SK-N-SH treated with all-trans-retinoic acid at 6 μM for 48 hours (cell line): ENCODE results near the gene DDX46.

ENCODE experiments used
- ATAC-seq: fragments of 200-7000 bp; cut with Tn5 transposase; 3 replicates; pipeline ENCODE4 v1.9.1; 2020; ENCODE audit warnings: mild to moderate bottlenecking, moderate library complexity
- CREB5 ChIP-seq: fragments of 250-450 bp; sonication (Bioruptor Pico); IDR thresholded peaks from 2 replicates; pipeline ENCODE4 v1.5.1; 2020; ENCODE audit warnings: low read depth, mild to moderate bottlenecking, moderate library complexity
- CSDC2 ChIP-seq: fragments of 250-450 bp; sonication (Bioruptor Pico); IDR thresholded peaks from 2 replicates; pipeline ENCODE4 v1.5.0; 2020; ENCODE audit warnings: mild to moderate bottlenecking, moderate library complexity
- CSRNP3 ChIP-seq: fragments of 250-450 bp; sonication (Bioruptor Pico); IDR thresholded peaks from 2 replicates; pipeline ENCODE4 v1.5.1; 2021; ENCODE audit warnings: mild to moderate bottlenecking, moderate library complexity
- GLIS3 ChIP-seq: fragments of 250-450 bp; sonication (Bioruptor Pico); IDR thresholded peaks from 2 replicates; pipeline ENCODE4 v1.5.0; 2020; ENCODE audit warnings: mild to moderate bottlenecking, moderate library complexity
- ISL1 ChIP-seq: fragments of 250-450 bp; sonication (Bioruptor Pico); IDR thresholded peaks from 2 replicates; pipeline ENCODE4 v2.1.2; 2022; ENCODE audit warnings: mild to moderate bottlenecking, moderate library complexity
- OSR1 ChIP-seq: fragments of 250-450 bp; sonication (Bioruptor Pico); IDR thresholded peaks from 2 replicates; pipeline ENCODE4 v1.8.0; 2022; ENCODE audit warnings: moderate library complexity, mild to moderate bottlenecking, inconsistent platforms
- PATZ1 ChIP-seq: fragments of 250-450 bp; sonication (Bioruptor Pico); IDR thresholded peaks from 2 replicates; pipeline ENCODE4 v1.8.0; 2020; ENCODE audit warnings: mild to moderate bottlenecking, moderate library complexity, borderline replicate concordance
- POU6F1 ChIP-seq: fragments of 250-450 bp; sonication (Bioruptor Pico); IDR thresholded peaks from 2 replicates; pipeline ENCODE4 v1.8.0; 2021; ENCODE audit warnings: low read depth, mild to moderate bottlenecking, moderate library complexity, borderline replicate concordance
- PPARA ChIP-seq: fragments of 250-450 bp; sonication (Bioruptor Pico); IDR thresholded peaks from 2 replicates; pipeline ENCODE4 v1.5.0; 2020; ENCODE audit warnings: mild to moderate bottlenecking, borderline replicate concordance
- RARB ChIP-seq: fragments of 250-450 bp; sonication (Bioruptor Pico); IDR thresholded peaks from 2 replicates; pipeline ENCODE4 v1.8.0; 2021; ENCODE audit warnings: mild to moderate bottlenecking, moderate library complexity
- SNAI2 ChIP-seq: fragments of 250-450 bp; sonication (Bioruptor Pico); IDR thresholded peaks from 2 replicates; pipeline ENCODE4 v1.5.0; 2020; ENCODE audit warnings: mild to moderate bottlenecking, moderate library complexity
- TCF4 ChIP-seq: fragments of 250-450 bp; sonication (Bioruptor Pico); IDR thresholded peaks from 2 replicates; pipeline ENCODE4 v1.8.0; 2021; ENCODE audit warnings: mild to moderate bottlenecking, moderate library complexity, borderline replicate concordance
- TOX ChIP-seq: fragments of 250-450 bp; sonication (Bioruptor Pico); IDR thresholded peaks from 2 replicates; pipeline ENCODE4 v1.8.0; 2021; ENCODE audit warnings: mild to moderate bottlenecking, moderate library complexity, borderline replicate concordance
- TSHZ2 ChIP-seq: fragments of 250-450 bp; sonication (Bioruptor Pico); IDR thresholded peaks from 2 replicates; pipeline ENCODE4 v1.5.0; 2020; ENCODE audit warnings: mild to moderate bottlenecking, moderate library complexity
- ZC3H10 ChIP-seq: fragments of 250-450 bp; sonication (Bioruptor Pico); IDR thresholded peaks from 2 replicates; pipeline ENCODE4 v1.5.1; 2021; ENCODE audit warnings: mild to moderate bottlenecking, moderate library complexity
- ZFP3 ChIP-seq: fragments of 250-450 bp; sonication (Bioruptor Pico); IDR thresholded peaks from 2 replicates; pipeline ENCODE4 v1.5.0; 2020; ENCODE audit warnings: mild to moderate bottlenecking, moderate library complexity
- ZFP30 ChIP-seq: fragments of 450-650 bp; formaldehyde crosslinking; IDR thresholded peaks from 2 replicates; pipeline ENCODE4 v1.5.0; 2022; ENCODE audit warnings: mild to moderate bottlenecking, moderate library complexity
- ZNF565 ChIP-seq: fragments of 450-650 bp; formaldehyde crosslinking; conservative IDR thresholded peaks from 2 replicates; pipeline ENCODE4 v1.5.0; 2020; ENCODE audit warnings: low read depth, mild to moderate bottlenecking, moderate library complexity
- ZNF70 ChIP-seq: fragments of 450-650 bp; formaldehyde crosslinking; IDR thresholded peaks from 2 replicates; pipeline ENCODE4 v1.5.0; 2020; ENCODE audit warnings: mild to moderate bottlenecking, moderate library complexity
- ZNF8 ChIP-seq: fragments of 450-650 bp; formaldehyde crosslinking; IDR thresholded peaks from 2 replicates; pipeline ENCODE4 v1.5.0; 2020; ENCODE audit warnings: mild to moderate bottlenecking, moderate library complexity

The DDX46 gene

GRCh38 chr5:134784946-134785620, 26.5 kb downstream of the DDX46 start:
- ATAC-seq: no peak; the same call in 2 of the 3 replicates
- TF ChIP-seq PATZ1 (CRISPR knock-in tag) (no peak), POU6F1 (no peak), CSDC2 (no peak), TSHZ2 (CRISPR knock-in tag) (no peak)
- TF ChIP-seq, all 23 proteins: peak for 0

GRCh38 chr5:134787692-134788091, 29.1 kb downstream of the DDX46 start:
- no peak for ATAC-seq
- TF ChIP-seq ZFP3 (CRISPR knock-in tag) (no peak), OSR1 (CRISPR knock-in tag) (no peak), ZNF565 (CRISPR knock-in tag) (no peak), TCF4 (CRISPR knock-in tag) (no peak), RARB (CRISPR knock-in tag) (no peak), ZFP30 (CRISPR knock-in tag) (no peak), CREB5 (no peak), POU6F1 (no peak), PATZ1 (CRISPR knock-in tag) (no peak), GLIS3 (CRISPR knock-in tag) (no peak), SNAI2 (CRISPR knock-in tag) (no peak), PPARA (no peak), ZC3H10 (CRISPR knock-in tag) (no peak), CSDC2 (no peak), ZNF70 (CRISPR knock-in tag) (no peak), CSRNP3 (no peak), ISL1 (CRISPR knock-in tag) (no peak), ZNF8 (no peak), TSHZ2 (CRISPR knock-in tag) (no peak), TOX (CRISPR knock-in tag) (no peak)
